Keratinocyte (primary cell): ENCODE results near the gene ATP6V0A4. TPM values are rescaled to one million over a fixed set of nuclear protein-coding genes. Genes with fewer than 3 reads are reported as not detected.

ENCODE experiments used
- DNase-seq: peaks from one replicate; pipeline ENCODE4 v3.0.0-alpha.2; 2011; ENCODE audit warnings: low read depth, missing footprints, low spot score
- FAIRE-seq: peaks from 2 replicates; lab custom pipeline; 2011; peaks lifted over from hg19 to GRCh38; lab: Jason Lieb, UNC
- H2AFZ ChIP-seq: 2 replicates; pipeline ENCODE4 v1.6.0; 2012; ENCODE audit warnings: low read length, control low read depth, inconsistent platforms; ENCODE audit not compliant: control insufficient read depth
- H3K27ac ChIP-seq: 2 replicates; pipeline ENCODE4 v1.5.1; 2011; ENCODE audit warnings: low read length; ENCODE audit not compliant: control insufficient read depth, insufficient read depth
- H3K27me3 ChIP-seq: 3 replicates; pipeline ENCODE4 v1.6.0; 2011; ENCODE audit warnings: low read length; ENCODE audit not compliant: control insufficient read depth, insufficient read depth; ENCODE audit errors: extremely low read depth
- H3K36me3 ChIP-seq, 2 experiments: 2 replicates in 1 of 2; 3 replicates in 1 of 2; pipeline ENCODE4 v1.5.1; 2011; ENCODE audit warnings: low read length in 2 of 2, mild to moderate bottlenecking in 1 of 2; ENCODE audit not compliant: control insufficient read depth in 2 of 2, insufficient read depth in 2 of 2; ENCODE audit errors: extremely low read depth in 1 of 2
- H3K4me1 ChIP-seq: 3 replicates; pipeline ENCODE4 v1.5.1; 2011; ENCODE audit warnings: low read length; ENCODE audit not compliant: control insufficient read depth, insufficient read depth; ENCODE audit errors: extremely low read depth
- H3K4me2 ChIP-seq: 3 replicates; pipeline ENCODE4 v1.6.0; 2011; ENCODE audit warnings: low read depth, low read length; ENCODE audit not compliant: control insufficient read depth, insufficient read depth; ENCODE audit errors: extremely low read depth
- H3K4me3 ChIP-seq, 3 experiments: fragments of 200-600 bp in 1 of 3; sonication (generic) in 1 of 3; 2 replicates in 2 of 3; 3 replicates in 1 of 3; pipeline ENCODE4 v1.5.1; 2011 to 2016; ENCODE audit warnings: low read length in 3 of 3, mild to moderate bottlenecking in 3 of 3, control low read depth in 2 of 3, inconsistent platforms in 1 of 3, low read depth in 1 of 3, mixed read lengths in 1 of 3, mixed run types in 1 of 3, moderate library complexity in 1 of 3; ENCODE audit not compliant: control insufficient read depth in 2 of 3, insufficient read depth in 2 of 3; ENCODE audit errors: extremely low read depth in 1 of 3
- H3K79me2 ChIP-seq: 2 replicates; pipeline ENCODE4 v1.6.0; 2012; ENCODE audit warnings: low read length; ENCODE audit not compliant: control insufficient read depth, insufficient read depth
- H3K9ac ChIP-seq: 3 replicates; pipeline ENCODE4 v1.6.0; 2011; ENCODE audit warnings: low read length; ENCODE audit not compliant: control insufficient read depth, insufficient read depth; ENCODE audit errors: extremely low read depth
- H3K9me1 ChIP-seq: 3 replicates; pipeline ENCODE4 v1.6.0; 2011; ENCODE audit warnings: low read length; ENCODE audit not compliant: control insufficient read depth, insufficient read depth; ENCODE audit errors: extremely low read depth
- H3K9me3 ChIP-seq: 2 replicates; pipeline ENCODE4 v1.5.1; 2012; ENCODE audit warnings: low read depth, low read length; ENCODE audit not compliant: control insufficient read depth
- H4K20me1 ChIP-seq: 3 replicates; pipeline ENCODE4 v1.6.0; 2011; ENCODE audit warnings: low read length; ENCODE audit not compliant: control insufficient read depth, insufficient read depth; ENCODE audit errors: extremely low read depth
- EZH2 ChIP-seq: IDR thresholded peaks from one replicate; pipeline ENCODE4 v1.6.1; 2012; ENCODE audit warnings: inconsistent platforms, mild to moderate bottlenecking, low read length, moderate library complexity
- dilution Hi-C: fragments of 300-500 bp; cut with MboI; formaldehyde crosslinking; loops from one replicate; pipeline ENCODE4 v1.7.0; 2020; ENCODE audit warnings: low sequenced_read_pairs; ENCODE audit not compliant: extremely low pct_ligation_motif_present
- polyA plus RNA-seq, 5 experiments: library from polyadenylated mRNA; depleted of rRNA in 3 of 5; stranded (reverse) in 3 of 5; stranded (forward) in 1 of 5; unstranded in 1 of 5; fragments of >200 nt; gene quantifications; 1 replicate in 1 of 5; 2 replicates in 3 of 5; 3 replicates in 1 of 5; pipeline versions ENCODE4 v1.2.1 to v1.2.3, GENCODE V29; 2011 to 2012; ENCODE audit warnings: missing spikeins in 2 of 5, low read depth in 1 of 5, low replicate concordance in 1 of 5
- TF ChIP-seq, protein P1 (sequence below), 3 experiments: IDR thresholded peaks in 1 of 3; conservative IDR thresholded peaks in 1 of 3; optimal IDR thresholded peaks in 1 of 3; 2 replicates in 2 of 3; 3 replicates in 1 of 3; pipeline versions ENCODE3 to v1.5.1; 2011; ENCODE audit warnings: low read length in 3 of 3, mild to moderate bottlenecking in 3 of 3, moderate library complexity in 2 of 3, control low read depth in 1 of 3, inconsistent platforms in 1 of 3; ENCODE audit not compliant: insufficient read depth in 2 of 3; ENCODE audit errors: extremely low read depth in 1 of 3

Gene ATP6V0A4
- polyA plus RNA-seq, 1 donor (not counting 4 experiments of a cell fraction or from before 2014, with no cell fraction given): 0.34 TPM

DNA sequence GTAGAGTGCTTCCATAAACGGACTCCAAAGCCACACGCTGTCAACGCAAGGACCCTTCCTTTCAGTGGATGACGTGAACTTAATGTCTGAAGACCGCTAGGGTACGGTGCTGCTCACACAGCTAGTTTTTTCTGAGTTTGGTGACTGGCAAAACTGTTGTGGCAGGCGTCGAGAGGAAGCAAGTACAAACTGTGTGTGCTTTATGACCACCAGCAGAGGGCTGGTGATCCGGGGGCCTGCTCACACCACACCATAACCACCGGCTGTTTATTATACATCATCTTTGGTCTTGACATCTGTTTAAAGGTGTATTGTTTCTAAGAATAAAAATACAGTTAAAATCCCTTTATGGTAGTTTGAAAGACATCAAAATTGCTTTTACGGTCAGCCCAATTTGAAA, 37.1 kb upstream of the ATP6V0A4 start:
- Histone ChIP-seq H3K4me2 (no peak overlapping the region), H3K9ac (no peak overlapping the region), H3K9me3 (no peaks in the 10 kb centered on the region), H3K9me1 (no peaks in the 10 kb centered on the region), H3K4me1 (no peaks in the 10 kb centered on the region), H3K27me3 (no peaks in the 10 kb centered on the region), H3K36me3 (no peaks in the 10 kb centered on the region), H4K20me1 (no peaks in the 10 kb centered on the region), H3K79me2 (no peaks in the 10 kb centered on the region), H3K27ac (no peak overlapping the region), H2AFZ (no peak overlapping the region), H3K4me3 (no peak overlapping the region)
- no peak for TF ChIP-seq EZH2
- TF ChIP-seq, protein P1, sequence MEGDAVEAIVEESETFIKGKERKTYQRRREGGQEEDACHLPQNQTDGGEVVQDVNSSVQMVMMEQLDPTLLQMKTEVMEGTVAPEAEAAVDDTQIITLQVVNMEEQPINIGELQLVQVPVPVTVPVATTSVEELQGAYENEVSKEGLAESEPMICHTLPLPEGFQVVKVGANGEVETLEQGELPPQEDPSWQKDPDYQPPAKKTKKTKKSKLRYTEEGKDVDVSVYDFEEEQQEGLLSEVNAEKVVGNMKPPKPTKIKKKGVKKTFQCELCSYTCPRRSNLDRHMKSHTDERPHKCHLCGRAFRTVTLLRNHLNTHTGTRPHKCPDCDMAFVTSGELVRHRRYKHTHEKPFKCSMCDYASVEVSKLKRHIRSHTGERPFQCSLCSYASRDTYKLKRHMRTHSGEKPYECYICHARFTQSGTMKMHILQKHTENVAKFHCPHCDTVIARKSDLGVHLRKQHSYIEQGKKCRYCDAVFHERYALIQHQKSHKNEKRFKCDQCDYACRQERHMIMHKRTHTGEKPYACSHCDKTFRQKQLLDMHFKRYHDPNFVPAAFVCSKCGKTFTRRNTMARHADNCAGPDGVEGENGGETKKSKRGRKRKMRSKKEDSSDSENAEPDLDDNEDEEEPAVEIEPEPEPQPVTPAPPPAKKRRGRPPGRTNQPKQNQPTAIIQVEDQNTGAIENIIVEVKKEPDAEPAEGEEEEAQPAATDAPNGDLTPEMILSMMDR (optimal IDR thresholded peaks at IDR 0.05 in 1 of 3, IDR thresholded peaks at IDR 0.05 in 1 of 3, conservative IDR thresholded peaks at IDR 0.05 in 1 of 3; ENCODE audit: extremely low read depth in 1 of 3, insufficient read depth in 2 of 3, low read length in 3 of 3): no peak
- FAIRE-seq (no peak), DNase-seq (no peak)
- dilution Hi-C loops: no loop called here

DNA sequence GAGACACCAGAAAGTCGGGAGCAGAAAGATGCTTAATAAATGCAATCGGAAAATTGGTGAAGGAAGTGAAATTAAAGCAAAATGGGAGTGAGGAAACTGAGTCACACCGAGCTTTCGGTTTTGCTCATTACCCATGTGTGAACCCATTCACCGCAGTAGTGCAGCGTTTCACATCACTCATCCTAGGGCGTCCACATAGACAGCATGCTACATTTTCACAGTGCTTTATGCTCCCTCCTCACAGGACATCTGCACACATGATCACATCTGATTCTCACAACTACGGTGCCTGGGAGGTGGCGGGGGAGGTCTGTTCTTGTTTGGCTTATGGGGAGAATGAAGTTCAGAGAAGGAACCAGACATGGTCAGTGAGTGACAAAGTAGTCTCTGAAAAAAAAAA, 36.6 kb upstream of the ATP6V0A4 start:
- no peak for DNase-seq
- TF ChIP-seq, protein P1 (optimal IDR thresholded peaks at IDR 0.05 in 1 of 3, IDR thresholded peaks at IDR 0.05 in 1 of 3, conservative IDR thresholded peaks at IDR 0.05 in 1 of 3; ENCODE audit: extremely low read depth in 1 of 3, insufficient read depth in 2 of 3, low read length in 3 of 3): no peak
- no peak for TF ChIP-seq EZH2
- H3K4me1 ChIP-seq: no peaks in the 10 kb centered on the region
- H3K27ac ChIP-seq: no peak overlapping the region
- no peaks in the 10 kb centered on the region for H3K9me3 ChIP-seq
- no peak overlapping the region for H3K4me2 ChIP-seq
- H2AFZ ChIP-seq: no peak overlapping the region
- no peaks in the 10 kb centered on the region for H3K36me3 ChIP-seq
- no peak overlapping the region for H3K9ac ChIP-seq
- no peaks in the 10 kb centered on the region for H3K27me3 ChIP-seq
- H3K9me1 ChIP-seq: no peaks in the 10 kb centered on the region
- FAIRE-seq: no peak
- no peaks in the 10 kb centered on the region for H3K79me2 ChIP-seq
- dilution Hi-C loops: no loop called here
- no peaks in the 10 kb centered on the region for H4K20me1 ChIP-seq
- no peak overlapping the region for H3K4me3 ChIP-seq
